HG03159 (cell line): ENCODE results near the gene ZNF407.

Source experiments
- ATAC-seq: cut with Tn5 transposase; IDR thresholded peaks from one replicate; pipeline ENCODE4 v1.9.1; 2021; ENCODE audit warnings: mild to moderate bottlenecking, moderate library complexity; ENCODE audit not compliant: unreplicated experiment

The ZNF407 gene

DNA sequence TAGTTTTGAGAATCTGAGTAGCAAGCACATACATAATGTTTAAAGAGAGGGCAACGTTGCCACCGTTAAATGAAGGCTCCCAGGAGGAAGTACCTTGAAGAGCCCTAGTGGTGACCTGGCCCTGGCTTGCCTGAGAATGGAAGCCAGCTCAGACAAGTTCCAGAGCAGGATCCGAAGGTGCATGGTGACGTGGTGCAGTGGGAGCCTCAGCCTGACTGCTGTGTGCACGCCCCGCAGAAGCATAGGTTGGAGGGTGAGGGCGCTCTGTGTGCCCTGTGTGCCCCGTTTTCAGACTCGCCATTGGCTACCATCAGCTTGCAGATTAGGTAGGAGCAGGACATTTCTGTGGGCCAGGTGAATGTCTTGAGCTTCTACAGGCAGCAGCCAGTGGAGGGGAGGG lies 68.2 kb downstream of the ZNF407 start:
- ATAC-seq, result no peak

DNA sequence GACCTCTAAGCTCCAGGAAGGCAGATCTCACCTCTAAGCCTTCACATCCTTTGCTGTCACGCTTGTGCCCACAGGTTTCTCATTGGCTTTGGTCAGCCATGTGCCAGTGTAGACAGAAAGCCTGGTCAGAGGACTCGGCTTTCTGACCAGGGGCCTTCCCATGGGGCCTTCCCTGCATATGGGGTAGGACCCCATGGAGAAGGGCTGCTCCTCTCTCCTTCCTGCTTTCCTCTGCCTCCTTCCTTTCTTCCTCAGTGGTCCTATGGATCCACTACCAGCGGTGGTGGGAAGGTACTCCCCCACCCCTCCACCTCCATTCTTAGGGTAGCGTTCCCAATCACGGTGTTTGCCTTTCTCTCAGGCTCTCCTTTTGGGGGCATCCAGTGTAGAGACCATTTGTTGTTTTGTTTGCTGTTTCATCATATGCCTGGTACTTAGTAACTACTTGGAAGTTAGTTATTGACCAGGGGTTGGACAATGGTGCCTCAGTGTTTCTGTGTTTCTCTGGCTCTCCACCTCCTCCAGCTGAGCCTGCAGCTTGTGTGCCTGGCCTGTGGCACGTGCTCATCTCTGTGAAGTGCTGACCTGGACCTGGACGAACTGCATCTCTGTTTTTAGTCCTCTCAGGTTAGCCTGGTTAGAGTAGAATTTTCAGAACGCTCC lies 71.6 kb downstream of the ZNF407 start:
- ATAC-seq, result no peak

DNA sequence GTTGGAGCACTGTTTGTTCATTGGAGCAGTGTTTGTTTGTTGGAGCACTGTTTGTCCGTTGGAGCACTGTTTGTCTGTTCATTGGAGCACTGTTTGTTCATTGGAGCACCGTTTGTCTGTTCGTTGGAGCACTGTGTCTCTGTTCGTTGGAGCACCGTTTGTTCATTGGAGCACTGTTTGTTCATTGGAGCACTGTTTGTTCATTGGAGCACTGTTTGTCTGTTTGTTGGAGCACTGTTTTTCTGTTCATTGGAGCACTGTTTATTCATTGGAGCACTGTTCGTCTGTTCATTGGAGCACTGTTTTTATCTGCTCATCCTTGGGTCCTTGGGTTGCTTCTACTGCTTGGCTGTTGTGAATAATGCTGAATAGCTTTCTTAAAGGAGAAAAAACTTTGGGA lies 74.7 kb downstream of the ZNF407 start:
- ATAC-seq, result no peak

DNA sequence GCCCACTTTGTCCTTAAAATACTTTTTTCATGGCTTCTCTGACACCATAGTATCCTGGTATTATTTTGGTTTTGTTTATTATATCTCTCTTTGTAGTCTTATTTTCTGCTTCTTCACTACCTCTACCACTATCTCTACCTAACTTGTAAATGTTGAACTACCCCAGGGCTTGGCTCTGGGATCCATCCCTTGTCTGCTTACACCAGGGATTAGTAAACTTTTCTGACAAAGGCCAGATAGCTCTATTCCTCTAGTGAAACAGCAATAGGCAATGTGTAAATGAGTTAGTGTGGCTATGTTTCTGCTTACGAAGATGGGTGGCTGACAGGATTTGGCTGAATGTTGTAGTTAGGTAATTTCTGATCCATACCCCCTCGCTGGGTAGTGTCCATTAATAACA lies 76.8 kb downstream of the ZNF407 start:
- ATAC-seq, result no peak

DNA sequence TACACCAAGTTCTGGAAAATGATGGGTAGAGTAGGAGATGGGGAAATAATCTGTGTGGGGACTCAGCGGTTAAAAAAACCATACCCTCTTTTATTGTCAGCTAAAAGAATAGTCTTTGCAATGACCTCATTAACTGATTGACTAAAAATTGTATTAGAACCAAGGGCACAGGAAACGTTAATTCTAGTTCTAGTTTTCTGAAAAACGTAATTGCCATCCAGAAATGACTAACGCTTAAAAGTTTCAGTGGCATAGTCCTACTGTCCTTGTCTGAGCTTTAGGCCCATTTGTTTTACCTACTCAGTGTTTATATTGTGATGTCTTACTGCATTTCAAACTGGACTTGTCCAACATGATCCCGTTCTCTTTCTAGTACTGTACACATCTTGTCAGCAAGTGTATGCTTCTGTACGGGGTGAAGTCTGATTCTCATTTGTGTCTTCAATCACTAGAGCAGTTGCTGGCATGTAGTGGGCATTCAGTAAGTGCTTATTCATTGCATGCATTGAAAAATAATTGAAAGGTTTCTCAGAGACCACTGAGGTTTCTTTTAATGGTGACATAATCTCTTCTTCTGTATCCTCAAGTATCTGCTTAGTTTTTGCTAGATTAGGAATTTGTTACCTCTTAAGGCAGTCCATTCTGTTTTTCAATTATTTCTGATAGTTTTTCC lies 81.5 kb downstream of the ZNF407 start:
- no peak for ATAC-seq

DNA sequence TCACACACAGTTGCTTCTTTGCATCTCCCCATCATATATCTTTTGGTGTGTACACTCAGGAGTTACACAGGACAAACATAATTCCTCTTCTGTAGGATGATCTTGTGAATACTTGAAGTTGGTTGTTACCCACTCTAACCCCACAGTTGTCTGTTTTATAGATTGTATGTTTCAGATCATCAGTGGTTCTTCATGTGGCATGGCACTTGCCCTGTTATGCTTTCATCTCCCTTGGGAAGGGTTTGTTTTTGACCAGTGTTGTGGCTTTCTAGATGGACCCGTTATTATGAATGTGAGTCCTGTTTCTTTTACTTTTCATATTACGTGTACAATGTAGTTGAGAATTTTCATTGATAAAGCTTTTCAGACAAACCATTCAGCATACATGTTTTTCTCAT lies 82.0 kb downstream of the ZNF407 start:
- no peak for ATAC-seq

DNA sequence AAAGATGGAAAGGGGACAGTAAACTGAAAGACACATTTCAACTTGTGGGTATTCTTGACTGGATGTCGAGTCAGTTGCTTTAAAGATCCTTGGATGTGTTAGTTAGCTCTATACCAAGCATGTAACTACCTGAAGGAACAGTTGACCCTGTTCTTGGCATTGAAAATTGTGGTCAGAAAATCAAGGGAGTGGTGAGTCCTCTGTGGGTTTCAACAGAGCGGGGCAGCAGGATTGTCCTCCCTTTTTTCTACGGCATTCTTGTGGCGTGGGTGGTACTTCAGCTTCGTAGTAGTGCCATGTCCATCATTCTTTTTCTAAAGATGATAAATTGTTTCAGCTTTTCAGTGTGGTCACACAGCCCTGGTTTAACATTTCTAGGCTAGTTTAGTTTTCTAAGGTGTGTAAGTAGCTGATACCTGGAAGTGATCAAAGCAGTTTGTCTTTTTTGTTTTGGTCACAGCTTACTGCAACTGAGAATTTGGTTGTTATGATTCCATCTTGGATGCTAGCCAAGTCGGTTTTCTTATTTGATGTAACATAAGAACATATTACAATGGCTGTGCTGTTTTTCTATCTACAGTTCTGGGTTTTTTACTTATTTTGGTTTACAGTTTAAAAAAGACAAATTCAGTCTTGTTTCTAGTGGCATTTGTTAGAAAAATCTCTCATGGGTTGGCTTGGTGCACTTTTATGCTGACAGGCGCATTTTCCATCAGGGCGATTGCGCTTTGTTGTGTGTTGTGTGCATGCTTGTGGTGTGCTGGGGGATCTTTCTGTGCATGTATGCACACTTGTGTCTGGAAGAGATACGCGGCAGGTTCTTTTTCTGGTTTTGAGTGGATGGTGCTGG lies 84.7 kb downstream of the ZNF407 start:
- ATAC-seq, result no peak

DNA sequence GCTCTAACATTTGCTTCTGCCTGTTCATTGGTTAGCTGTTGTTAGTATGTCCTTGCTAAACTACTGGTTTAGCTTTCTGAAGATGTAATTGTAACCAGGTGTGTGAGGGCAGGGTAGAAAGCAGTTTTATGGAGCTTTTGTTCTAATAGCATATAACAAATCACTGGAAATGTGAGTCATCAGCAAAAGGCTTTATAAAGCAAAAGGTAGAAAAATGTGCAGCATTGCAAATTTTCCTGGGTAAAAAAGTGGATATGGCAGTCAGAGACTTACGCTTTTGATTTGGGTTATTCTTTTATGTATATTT lies 85.3 kb downstream of the ZNF407 start:
- no peak for ATAC-seq

DNA sequence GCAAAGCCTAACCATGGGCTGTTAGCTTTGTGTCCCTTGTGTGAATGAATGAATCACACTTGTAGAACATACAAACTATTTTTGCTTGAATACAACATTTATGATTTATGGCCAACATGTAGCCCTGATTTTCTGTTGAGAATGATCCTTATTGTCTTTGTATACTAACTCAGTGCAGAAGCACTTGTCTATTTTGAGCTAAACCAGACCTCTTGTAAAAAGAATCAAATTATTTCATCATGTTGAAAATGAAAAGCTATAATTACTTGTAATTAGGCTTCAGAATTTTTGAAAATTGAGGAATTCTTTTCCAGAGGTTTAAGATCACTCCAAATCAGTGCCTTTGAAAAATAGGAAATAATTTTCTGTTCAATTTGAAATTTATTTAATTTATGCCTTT lies 85.9 kb downstream of the ZNF407 start:
- ATAC-seq, result no peak

DNA sequence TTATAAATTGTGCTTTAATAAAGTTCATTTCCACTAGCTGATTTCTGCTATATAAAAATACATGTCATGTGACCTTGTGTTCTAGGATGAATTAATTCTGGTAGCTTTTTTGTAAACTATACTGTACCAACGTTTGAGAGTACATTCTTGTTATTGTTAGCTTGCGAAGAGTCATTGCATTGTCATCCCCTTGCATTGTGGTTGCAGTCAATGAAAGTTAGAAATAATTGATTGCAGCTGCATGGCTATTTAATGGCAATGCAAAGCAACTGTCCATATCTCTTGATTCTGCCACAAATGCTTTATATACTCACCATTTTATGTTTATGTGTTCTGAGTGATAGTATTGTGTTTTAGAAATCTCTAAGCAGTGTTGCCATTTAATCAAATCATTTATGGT lies 91.6 kb downstream of the ZNF407 start:
- no peak for ATAC-seq

DNA sequence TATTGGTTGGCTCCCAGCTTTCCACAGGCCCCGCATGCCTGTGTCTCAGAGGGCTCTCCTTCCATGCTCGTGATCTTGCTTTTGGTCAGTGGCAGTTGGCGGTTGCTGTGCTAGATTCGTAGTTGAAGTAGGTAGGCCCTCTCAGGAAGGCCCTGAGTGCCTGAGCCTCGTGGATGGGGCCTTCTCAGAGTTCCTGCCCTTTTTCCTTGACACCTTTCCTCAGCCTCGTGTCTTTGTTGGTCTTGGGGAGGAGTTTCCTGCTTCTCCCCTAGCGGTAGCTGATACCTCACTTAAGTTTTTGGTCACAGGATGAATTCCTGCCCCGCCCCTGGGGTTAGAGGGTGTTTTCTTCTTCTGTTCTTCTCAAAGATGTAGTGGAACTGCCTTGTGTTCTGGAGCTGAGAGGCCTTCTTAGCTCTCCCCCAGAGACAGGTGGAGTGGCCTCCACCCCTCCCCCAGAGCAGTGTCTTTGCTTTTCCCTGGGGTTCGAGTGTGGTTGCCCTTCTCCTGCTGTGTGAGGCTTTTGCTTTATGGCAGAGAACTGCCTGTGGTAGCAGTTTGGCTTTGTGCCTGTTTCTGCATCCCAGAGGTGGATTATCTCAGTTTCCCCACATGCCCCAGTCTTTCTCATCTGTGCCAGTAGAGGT lies 94.8 kb downstream of the ZNF407 start:
- no peak for ATAC-seq

DNA sequence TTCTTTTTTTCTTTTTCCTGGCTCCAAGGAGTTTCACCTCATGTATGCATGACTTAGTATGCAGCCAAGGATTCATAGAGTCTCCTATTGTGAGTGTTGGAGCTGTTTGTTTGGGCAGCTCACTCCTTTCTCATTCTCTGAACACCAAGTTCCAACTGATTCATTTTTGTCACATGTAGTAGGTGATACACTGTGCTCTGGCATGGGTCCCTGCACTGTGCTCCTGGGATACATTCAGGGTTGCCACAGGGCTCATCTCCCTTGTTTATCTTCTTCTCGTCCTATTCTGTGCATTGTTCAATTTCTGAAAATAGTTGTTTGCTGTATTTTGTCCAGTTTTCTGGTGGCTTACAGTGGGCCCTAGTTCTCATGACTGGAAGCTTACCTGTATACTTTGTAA lies 96.8 kb downstream of the ZNF407 start:
- ATAC-seq, result no peak

DNA sequence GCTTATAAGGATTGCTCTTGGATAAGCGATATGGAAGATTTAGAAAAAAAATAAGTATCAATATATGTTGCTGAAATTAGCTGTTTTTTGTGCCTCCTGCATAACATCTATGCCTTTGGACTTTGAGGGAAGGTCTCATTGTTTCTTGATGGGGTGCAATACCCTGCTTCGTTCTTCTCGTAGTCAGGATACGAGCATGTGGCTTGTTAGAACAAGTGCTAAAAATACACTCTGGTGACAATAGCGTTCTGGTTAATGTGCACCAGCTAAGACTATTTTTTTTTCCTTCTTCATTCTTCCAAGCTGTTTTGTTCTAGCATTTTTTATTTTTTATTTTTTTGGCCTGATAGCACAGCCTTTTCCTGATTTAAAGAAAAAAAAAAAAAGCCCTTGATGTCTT lies 97.5 kb downstream of the ZNF407 start:
- no peak for ATAC-seq

DNA sequence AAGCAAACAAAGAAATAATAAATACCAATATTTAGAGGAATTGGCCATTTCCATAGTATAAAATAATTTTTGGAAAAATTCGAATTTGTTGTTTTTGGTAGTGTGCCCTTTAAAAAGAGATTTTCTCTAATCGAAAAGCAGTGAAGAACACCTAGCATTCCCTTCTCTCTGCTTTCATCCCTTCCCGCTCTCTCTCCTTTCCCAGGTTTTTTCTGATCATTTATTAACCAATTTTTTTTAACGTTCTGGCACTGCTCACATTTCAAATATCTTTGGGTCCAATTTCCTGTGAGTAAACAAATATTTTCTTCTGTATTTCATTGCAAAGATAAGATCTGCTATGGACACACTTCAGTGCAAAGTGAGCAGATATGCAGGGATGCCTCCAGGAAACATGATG lies 101.2 kb downstream of the ZNF407 start:
- ATAC-seq, result no peak

DNA sequence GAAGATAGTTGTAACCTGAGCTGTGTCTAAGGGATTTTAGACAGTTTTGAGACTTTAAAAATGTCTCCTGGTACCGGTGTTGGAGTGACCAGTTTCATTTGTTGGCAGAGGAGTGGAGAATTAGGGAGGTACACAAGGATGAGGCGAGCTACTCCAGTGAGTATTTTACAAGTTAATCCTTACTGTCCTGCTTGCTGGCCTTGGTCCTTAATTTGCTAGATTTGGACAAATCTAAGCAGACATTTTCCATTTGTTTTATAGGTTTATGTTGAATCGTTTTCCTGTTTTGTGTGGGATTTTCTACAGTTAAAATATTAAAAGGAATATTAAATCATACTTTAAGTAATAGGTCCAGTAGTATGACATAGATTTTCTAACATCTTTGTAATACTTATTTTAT lies 101.8 kb downstream of the ZNF407 start:
- no peak for ATAC-seq

DNA sequence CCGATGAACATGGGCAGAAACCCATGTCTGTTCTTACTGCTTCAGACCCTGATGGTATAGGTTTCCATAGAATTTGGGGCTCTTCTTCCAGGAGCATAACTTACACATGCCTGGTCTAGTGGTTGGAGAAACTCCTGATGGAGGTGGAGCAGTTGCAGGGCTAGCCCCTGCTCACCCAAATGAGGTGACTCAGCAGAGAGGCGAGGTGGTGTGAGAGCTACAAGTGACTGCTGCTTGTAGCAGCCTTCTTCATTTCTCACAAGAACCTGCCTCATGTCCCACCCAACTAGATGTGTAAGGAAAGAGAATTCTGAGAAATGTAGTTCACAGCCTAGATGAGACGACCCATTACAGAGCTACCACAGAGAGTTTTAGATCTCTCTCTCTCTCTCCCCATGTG lies 105.3 kb downstream of the ZNF407 start:
- ATAC-seq, result no peak

DNA sequence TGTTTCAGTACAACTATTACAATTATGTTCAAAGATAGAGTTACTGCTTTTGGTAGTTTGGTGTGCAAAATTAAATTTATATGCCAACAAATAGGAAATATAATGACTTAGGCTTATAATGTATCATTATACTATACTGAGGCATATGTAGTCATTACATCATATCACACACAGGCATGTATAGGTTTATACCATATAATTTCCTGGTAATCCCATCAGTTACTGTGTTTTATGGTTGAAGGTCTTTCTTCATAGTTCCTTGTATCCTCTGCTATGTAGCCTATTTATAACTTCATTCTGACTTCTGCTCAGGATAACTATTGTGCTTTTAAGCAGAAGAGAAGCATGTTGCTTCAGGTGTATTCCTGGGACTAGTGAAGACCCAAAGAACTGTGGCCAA lies 110.5 kb downstream of the ZNF407 start:
- ATAC-seq, result no peak

DNA sequence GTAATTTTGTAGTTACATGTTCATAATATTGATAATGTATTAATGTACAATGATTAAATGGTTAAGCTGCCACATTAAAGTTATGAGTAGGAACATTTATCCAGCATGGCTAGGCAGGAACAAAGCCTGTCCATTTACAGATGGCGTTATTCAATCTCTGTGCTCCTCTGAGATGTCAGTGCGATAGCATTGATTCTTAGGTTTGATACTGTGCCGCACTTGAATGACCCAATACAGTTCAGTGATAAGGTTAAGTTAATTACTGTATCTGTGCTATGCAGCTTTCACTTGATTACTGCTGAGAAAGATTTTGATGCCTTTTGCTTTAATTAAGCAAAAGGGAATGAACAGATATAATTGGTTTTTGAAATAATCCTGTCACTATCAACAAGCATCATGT lies 111.8 kb downstream of the ZNF407 start:
- no peak for ATAC-seq

DNA sequence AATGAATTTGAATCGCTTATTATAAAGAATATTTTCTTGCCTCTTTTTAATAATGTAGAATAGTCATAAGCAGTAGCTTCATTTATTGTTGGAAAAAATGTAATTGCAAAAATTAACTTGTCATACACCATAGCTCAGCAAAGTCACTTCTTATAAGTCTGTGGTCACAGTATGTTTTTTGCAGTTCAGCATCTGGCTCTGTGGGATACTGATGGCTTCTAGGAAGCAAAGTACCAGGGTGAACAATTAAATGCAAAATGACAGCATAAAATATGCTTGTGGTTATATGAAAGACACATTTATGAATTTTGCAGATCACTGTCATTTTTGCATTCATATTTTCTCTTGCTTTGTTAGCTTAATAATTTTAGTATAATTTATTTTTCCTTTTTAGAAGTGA lies 116.5 kb downstream of the ZNF407 start:
- ATAC-seq, result no peak

DNA sequence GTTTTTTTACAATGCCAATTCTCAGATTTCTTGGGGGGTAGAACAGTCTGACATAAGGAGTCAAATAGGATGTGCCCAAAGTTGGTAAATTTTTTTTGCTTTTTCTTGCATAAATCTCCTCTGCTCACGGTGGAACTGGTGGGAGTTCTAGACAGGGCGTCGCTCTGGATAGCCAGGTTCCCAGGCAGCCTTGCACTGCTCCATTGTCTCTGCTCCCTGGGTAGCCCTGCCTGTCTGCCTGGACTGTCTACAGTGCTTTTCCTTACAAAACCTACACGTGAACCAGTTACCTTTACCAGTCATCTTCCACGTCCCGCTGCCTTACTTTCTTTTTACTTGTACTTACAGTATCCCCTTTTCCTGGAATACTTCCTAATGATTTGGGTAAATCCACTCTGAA lies 117.1 kb downstream of the ZNF407 start:
- ATAC-seq, result no peak

DNA sequence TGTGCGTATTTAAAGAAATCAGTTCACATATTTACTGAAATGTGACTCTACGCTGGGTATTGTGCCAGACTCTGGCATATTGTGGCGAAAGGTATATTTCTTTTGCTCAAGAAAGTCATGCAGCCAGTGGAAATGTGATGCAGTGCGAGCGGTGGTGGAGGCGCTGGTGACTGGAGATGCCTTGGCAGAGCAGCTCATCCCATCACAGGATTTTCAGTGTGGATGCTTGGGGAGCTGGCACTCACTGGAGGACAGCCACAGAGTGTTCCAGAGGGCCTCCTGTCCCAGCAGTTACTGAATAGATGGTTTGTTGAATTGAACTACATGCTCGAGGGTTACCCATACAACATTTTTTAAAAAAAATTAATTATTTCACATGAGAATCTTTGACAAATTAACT lies 117.6 kb downstream of the ZNF407 start:
- ATAC-seq, result no peak
